NCI-H1092 treated with DMSO at 0.1 percent for 48 hours (cell line): ENCODE results near the gene ATP5ME.
"Not testable (repeated sequence)": the region's sequence is repeated elsewhere in the genome, so short reads cannot be mapped to it uniquely, and the experiment has no call there.

ENCODE experiments used
- DNase-seq: peaks from one replicate; lab custom pipeline; 2025; lab: John Stamatoyannopoulos, UW

The ATP5ME gene

GRCh38 chr4:683982-684622 lies 10.0 kb upstream of the ATP5ME start:
- peak; percentile 60 for DNase-seq

DNA sequence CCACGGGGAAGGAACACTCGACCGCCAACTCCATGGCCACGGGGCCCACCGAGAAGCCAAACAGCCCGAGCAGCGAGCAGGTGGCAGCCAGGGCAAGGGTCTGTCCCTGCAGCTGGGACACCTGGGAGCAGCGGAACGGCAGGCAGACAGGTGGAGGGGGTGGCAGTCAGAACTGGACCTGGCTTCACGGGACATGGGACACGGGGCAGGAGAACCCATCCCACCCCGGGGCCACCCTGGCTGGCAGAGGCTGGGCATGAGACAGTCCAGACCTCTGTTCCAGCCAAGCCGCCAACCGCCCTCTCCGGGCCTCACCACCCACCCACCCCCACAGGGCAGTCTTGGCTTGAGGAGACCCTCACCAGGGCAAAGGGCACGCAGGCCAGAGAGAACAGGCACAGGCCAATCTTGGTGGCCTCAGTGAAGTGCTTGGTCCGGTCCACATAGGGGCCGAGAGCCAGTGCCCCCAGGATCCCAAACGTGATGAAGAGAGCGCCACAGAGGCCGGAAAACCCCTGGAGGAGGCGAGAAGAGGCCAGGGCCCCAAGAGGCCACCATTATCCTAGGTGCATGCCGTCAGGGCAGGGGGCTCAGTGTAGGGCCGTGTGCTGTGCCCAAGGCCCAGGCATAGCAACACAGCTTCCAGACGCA lies 9.3 kb upstream of the ATP5ME start:
- no peak for DNase-seq

DNA sequence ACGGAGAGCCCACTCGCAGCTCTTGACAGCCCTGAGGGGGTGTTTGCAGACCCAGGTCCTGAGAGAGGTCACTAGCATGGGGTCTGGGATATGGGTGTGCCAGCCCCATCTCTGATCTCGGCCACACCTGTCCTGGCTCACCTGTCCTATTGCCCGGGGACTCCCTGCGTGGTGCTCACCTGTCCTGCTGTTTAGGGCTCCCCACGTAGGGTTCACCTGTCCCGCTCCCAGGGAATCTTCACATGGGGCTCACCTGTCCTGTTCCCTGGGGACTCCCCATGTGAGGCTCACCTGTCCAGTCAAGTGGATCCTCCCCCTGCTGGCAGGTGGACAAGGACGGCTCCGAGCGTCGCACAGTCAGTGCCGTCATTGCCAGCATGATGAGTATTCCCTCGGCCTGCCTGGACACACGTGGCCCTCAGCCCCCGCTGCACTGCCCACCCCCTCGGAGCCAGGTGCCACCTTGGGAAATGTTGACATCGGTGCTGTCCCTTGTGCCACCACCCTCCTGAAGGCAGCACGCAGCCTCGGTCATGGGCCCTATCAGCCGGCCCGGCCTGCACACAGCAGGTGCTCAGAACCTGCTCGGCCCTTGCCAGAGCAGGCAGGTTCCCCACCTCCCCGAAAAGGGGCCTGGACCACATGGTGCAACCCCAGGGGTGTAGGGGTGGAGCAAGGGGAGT lies 8.6 kb upstream of the ATP5ME start:
- DNase-seq, result no peak

DNA sequence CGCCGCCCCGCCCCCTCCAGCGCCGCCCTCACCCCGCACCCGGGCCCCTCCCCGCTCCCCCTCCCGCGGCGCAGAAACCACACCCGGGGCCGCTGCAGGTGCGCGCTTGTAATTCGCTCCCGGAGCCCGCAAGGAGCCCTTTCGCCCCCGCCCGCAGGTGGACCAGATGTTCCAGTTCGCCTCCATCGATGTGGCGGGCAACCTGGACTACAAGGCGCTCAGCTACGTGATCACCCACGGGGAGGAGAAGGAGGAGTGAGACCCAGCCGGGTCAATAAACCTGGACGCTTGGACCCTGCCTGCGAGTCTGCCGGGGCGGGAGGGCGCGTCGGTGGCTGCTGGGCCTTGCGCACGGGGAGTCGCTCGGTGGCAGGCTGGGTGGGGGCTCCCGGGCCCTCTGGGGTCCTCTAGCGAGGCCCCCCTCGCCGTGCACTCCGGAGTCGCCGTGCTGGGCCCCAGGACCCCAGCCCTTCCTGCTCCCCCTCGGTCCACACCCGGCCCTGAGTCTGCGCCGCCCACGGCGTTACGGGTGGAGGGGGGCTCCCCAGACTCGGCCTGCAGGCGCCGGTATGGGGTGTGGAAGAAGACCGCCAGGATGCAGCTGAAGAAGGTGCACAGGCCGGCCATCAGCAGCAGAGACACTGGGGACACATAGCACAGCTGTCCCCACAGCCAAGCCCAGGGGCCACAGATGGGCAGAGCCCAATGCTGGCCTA lies 7.8 kb upstream of the ATP5ME start:
- DNase-seq, result no peak

GRCh38 chr4:680928-681645 lies 7.0 kb upstream of the ATP5ME start:
- DNase-seq, result no peak

GRCh38 chr4:680551-680927 lies 6.5 kb upstream of the ATP5ME start:
- no peak for DNase-seq

- no peak for DNase-seq
Measured at GRCh38 chr4:680091-680490, 6.0 kb upstream of the ATP5ME start.

DNA sequence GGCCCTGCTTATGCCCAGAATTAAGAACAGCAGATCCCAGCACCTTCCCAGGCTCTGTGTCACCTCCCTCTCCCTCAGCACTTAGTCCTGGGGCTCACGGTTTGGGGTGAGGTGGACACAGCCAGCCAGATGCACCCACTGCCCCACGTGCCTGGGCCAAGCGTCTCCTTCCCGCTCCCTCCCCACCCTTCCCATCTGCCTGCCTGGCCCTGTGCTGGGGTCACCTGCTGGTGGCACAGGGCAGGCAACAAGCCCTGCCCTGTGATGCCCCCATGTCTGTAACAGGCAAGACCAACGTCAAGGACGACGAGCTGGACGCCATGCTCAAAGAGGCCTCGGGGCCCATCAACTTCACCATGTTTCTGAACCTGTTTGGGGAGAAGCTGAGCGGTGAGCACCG lies 5.6 kb upstream of the ATP5ME start:
- no peak for DNase-seq

DNA sequence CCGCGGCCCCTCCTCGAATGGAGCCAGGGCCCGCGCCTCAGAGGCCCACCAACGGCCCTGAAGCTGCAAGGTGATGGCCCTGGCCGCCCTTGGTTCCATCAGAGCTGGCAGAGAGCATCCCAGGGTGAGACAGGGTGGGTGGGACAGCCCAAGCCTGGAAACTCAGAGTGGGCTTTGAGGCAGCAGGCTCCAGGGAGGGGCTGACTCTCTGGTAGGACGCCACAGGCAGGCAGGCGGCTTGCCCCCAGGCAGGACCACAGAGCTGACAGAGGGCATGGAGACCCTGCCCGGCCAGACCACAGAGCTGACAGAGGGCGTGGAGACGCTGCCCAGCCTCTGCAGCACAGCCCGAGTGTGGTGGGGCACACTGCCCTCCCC lies 5.0 kb upstream of the ATP5ME start:
- no peak for DNase-seq

GRCh38 chr4:678331-679103 lies 4.4 kb upstream of the ATP5ME start:
- no peak for DNase-seq

DNA sequence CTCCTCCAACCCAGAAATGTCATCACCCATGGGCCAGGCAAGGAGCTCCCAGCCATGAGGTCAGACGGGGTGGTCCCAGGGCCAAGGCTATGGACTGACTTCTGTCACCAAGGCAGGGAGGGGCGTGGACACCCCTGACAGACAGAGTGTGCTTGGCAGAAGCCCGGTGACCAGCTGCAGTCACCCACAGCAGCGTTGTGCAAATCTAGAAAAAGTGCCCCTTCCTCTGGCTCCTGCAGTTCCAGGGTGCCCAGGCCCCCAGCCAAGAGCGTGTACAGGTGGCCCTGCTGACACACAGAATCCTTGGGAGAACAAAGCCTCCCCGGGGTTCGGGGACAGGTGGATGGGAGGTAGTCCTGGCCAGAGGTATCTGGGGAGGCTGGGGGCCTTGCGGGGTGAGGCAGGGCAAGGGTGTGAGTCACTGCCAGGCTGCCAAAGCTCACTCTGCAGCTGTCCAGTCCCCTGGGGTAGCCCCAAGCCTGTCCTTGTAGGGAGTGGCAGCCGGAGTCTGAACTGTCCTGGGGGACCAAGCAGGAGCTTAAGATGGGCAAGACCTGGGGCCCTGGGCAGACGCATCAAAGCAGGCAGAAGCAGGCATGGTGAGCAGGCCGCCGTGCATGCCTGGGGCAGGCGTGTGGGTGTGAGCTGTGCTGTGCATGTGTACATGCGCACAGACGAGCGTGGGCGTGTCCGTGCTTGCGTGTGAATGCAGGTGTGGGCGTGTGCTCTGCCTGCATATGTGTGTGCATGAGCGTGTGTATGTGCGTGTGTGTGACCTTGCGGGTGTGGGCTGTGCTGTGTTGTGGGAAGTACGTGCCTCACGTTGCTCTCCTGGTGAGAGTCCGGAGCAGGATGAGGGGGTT lies 3.6 kb upstream of the ATP5ME start:
- peak; percentile 17 for DNase-seq

- no peak for DNase-seq
Measured at GRCh38 chr4:676871-677235, 2.8 kb upstream of the ATP5ME start.

DNA sequence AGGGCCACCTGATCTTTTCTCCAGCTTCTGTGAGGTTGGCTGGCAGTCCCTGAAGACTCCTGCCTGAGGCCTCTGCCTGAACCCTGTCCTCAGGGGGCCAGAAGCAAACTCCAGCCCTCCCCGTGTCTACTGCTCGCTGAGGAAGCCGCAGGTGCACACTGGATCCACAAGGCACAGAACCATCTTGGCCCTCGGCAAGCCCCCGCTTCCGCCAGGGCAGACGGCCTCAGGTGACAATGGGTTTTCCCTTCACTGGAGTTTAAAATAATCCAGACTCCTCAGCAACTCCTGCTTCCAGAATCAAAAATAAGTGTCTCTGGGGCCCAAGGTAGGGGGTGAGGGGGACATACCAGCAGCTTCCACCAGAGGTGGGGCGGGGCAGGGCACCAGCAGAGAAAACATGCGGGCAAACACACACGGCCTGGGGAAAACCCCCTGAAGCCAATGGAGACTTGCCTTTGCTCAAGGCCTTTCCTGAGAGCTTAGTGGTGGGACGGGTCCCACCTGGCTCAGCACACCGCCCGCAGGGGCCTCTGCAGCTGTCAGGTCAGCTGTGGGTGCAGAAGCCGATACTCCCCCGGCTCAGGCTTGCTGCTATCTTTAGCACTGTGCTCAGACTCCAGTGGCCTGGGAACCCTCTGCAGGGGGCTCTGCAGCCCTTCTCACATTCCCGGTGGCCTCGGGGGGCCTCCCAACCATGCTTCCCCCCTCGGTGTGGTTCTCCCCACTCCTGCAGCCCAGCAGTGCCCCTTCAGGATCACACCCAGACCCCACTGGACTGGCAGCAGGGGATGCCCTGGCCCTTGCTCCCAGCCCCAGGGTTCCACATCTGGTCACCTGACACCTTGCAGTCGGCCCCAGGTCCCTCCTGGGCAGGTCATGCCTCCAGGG lies 2.1 kb upstream of the ATP5ME start:
- no peak for DNase-seq

- DNase-seq, result no peak
Measured at GRCh38 chr4:675036-675882, 1.2 kb upstream of the ATP5ME start.

DNA sequence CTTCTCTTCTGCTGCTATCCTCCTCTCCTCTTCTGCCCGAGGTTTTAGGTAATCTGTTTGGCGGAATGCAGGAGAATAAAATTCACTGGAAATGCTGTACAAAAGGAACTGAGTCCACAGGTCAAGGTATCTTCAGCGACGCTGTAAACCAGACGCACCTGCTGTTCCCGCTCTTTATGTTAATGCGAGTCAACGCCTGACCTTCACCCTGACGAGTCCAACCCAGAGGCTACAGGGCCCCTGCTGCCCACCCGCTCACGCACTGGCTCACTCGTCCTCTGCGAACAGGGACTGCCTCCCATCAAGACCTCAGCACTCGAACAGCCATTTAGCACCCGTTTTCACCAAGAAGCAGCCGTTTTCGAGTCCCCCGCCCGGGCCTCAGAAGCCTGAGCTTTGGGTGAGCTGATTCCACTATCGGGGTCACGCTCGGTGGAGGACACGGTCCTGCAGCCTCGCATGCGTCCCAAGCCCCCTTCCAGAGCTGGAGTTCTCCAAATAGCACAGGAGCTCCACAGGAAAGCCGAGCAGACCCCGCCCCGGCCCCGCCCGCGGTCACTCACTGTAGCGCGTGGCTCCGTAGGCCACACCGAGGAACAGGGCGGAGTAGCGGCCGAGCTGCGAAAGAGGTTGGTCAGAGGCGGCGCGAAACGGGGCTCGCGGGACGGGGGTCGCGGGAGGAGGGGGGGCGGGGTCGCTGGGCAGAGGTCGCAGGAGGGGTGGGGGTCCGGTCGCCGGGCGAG lies 556 bp downstream of the ATP5ME start:
- DNase-seq, result no peak

- no peak for DNase-seq
Measured at GRCh38 chr4:671769-672168, 2.3 kb downstream of the ATP5ME start.

- DNase-seq, result not testable (repeated sequence)
Measured at GRCh38 chr4:669806-670559, 4.1 kb downstream of the ATP5ME start.
